Fibroblast of lung (primary cell): Measurements from ENCODE around the gene PDE4D. TPM values are rescaled to one million over a fixed set of nuclear protein-coding genes. Genes with fewer than 3 reads are reported as not detected.

Experiments used
- DNase-seq, 2 donors: peaks; one replicate each; pipeline versions ENCODE4 v3.0.0 to v3.0.0-alpha.2; 2010; ENCODE audit warnings: low read depth in 2 of 2
- H2AFZ ChIP-seq: 2 replicates; pipeline ENCODE4 v1.5.1; 2012; ENCODE audit warnings: low read length, control low read depth, inconsistent platforms
- H3K27ac ChIP-seq: 2 replicates; pipeline ENCODE4 v1.5.1; 2011; ENCODE audit warnings: low read length, control low read depth; ENCODE audit not compliant: insufficient read depth
- H3K27me3 ChIP-seq: 2 replicates; pipeline ENCODE4 v1.5.1; 2011; ENCODE audit warnings: mild to moderate bottlenecking, low read length; ENCODE audit not compliant: control insufficient read depth, insufficient read depth
- H3K36me3 ChIP-seq: 2 replicates; pipeline ENCODE4 v1.5.1; 2011; ENCODE audit warnings: low read length; ENCODE audit not compliant: control insufficient read depth, insufficient read depth
- H3K4me1 ChIP-seq: 2 replicates; pipeline ENCODE4 v1.5.1; 2011; ENCODE audit warnings: low read length; ENCODE audit not compliant: control insufficient read depth, insufficient read depth; ENCODE audit errors: extremely low read depth
- H3K4me2 ChIP-seq: 2 replicates; pipeline ENCODE4 v1.5.1; 2011; ENCODE audit warnings: low read length, control low read depth; ENCODE audit not compliant: insufficient read depth; ENCODE audit errors: extremely low read depth
- H3K4me3 ChIP-seq, 4 experiments: fragments of 200-600 bp in 1 of 4; sonication (generic) in 1 of 4; replicated peaks in 1 of 4; 2 replicates each; pipeline ENCODE4 v1.5.1; 2011 to 2016; ENCODE audit warnings: low read length in 4 of 4, low read depth in 3 of 4, mild to moderate bottlenecking in 3 of 4, control low read depth in 2 of 4, inconsistent platforms in 1 of 4, mixed read lengths in 1 of 4; ENCODE audit not compliant: insufficient read depth in 1 of 4; ENCODE audit errors: control extremely low read depth in 1 of 4
- H3K79me2 ChIP-seq: 2 replicates; pipeline ENCODE4 v1.5.1; 2012; ENCODE audit warnings: mild to moderate bottlenecking, low read length, inconsistent platforms; ENCODE audit not compliant: control insufficient read depth, insufficient read depth
- H3K9ac ChIP-seq: 2 replicates; pipeline ENCODE4 v1.5.1; 2011; ENCODE audit warnings: mild to moderate bottlenecking, low read length, control low read depth; ENCODE audit not compliant: insufficient read depth
- H3K9me3 ChIP-seq: 2 replicates; pipeline ENCODE4 v1.5.1; 2012; ENCODE audit warnings: low read depth, low read length; ENCODE audit not compliant: control insufficient read depth, insufficient read depth
- H4K20me1 ChIP-seq: 2 replicates; pipeline ENCODE4 v1.5.1; 2011; ENCODE audit warnings: low read length; ENCODE audit not compliant: control insufficient read depth, insufficient read depth; ENCODE audit errors: extremely low read depth
- CTCF ChIP-seq, 2 donors: IDR thresholded peaks in 1 of 2; conservative IDR thresholded peaks in 1 of 2; 1 replicate in 1 of 2; 2 replicates in 1 of 2; pipeline ENCODE4 v1.5.1; 2011 to 2012; ENCODE audit warnings: low read length in 2 of 2, control low read depth in 1 of 2, inconsistent platforms in 1 of 2, low read depth in 1 of 2, mild to moderate bottlenecking in 1 of 2
- EZH2 ChIP-seq: IDR thresholded peaks from 2 replicates; pipeline ENCODE4 v1.5.1; 2012; ENCODE audit warnings: low read length, control low read depth, mild to moderate bottlenecking; ENCODE audit errors: missing control alignments
- polyA plus RNA-seq, 2 donors: library from polyadenylated mRNA; depleted of rRNA in 1 of 2; stranded (reverse) in 1 of 2; unstranded in 1 of 2; fragments of >200 nt; gene quantifications; 2 replicates each; pipeline ENCODE4 v1.2.1, GENCODE V29; 2011 to 2012; ENCODE audit warnings: missing spikeins in 1 of 2
- total RNA-seq: library from RNA; depleted of rRNA; stranded (reverse); fragments of >200 nt; gene quantifications from 2 replicates; pipeline ENCODE4 v1.2.1, GENCODE V29; 2014

Gene PDE4D
- total and polyA plus RNA-seq, 2 donors (not counting 1 experiment from before 2014, with no cell fraction given), result 2.1 to 8.3 TPM

DNA sequence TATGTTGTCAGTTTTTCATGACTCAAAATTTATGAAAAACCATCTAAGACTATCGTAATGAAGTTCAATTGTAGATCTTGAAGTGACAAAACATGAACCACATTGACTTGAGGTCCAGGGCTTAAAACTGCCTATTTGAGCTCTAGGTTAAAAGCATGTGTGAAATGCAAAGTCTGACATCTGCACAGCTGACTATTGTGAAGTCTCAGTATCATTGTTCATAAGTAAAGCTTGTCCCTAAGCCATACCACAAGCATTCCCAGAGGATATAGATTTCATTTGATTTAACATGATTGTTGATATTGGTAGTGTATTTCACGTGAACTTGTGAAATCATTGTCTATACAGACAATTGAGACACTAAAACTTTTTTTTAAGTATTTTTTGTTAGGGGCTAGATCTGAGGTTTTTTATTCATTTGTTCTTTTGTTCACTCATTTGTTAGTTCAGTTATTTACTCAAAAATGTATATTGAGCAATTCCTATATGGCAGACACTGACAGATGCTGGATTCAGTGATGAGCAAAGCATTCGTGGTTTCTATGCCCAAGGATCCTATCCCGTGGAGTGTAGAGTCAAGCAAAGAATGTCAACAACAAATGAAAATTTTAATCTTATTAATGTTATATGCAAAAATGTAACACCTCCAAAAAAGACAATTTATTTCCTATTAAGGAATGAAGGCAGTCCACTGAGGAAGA is 825.4 kb downstream of the PDE4D start:
- no peak for TF ChIP-seq CTCF (conservative IDR thresholded peaks at IDR 0.05 in 1 of 2, IDR thresholded peaks at IDR 0.05 in 1 of 2; ENCODE audit: low read depth in 1 of 2, low read length in 2 of 2)
- TF ChIP-seq EZH2, result no peak
- peak; percentile 5 to 49 for DNase-seq
- no peak overlapping the region for H3K9ac ChIP-seq
- no peak overlapping the region for H3K4me2 ChIP-seq
- H3K4me3 ChIP-seq, result no peak overlapping the region
- no peaks in the 10 kb centered on the region for H3K79me2 ChIP-seq
- no peaks in the 10 kb centered on the region for H3K9me3 ChIP-seq
- no peak overlapping the region for H2AFZ ChIP-seq
- H3K36me3 ChIP-seq, result no peaks in the 10 kb centered on the region
- peaks cover 7% of the 10 kb centered on the region for H3K4me1 ChIP-seq
- no peak overlapping the region for H3K27ac ChIP-seq
- no peaks in the 10 kb centered on the region for H3K27me3 ChIP-seq
- no peaks in the 10 kb centered on the region for H4K20me1 ChIP-seq

DNA sequence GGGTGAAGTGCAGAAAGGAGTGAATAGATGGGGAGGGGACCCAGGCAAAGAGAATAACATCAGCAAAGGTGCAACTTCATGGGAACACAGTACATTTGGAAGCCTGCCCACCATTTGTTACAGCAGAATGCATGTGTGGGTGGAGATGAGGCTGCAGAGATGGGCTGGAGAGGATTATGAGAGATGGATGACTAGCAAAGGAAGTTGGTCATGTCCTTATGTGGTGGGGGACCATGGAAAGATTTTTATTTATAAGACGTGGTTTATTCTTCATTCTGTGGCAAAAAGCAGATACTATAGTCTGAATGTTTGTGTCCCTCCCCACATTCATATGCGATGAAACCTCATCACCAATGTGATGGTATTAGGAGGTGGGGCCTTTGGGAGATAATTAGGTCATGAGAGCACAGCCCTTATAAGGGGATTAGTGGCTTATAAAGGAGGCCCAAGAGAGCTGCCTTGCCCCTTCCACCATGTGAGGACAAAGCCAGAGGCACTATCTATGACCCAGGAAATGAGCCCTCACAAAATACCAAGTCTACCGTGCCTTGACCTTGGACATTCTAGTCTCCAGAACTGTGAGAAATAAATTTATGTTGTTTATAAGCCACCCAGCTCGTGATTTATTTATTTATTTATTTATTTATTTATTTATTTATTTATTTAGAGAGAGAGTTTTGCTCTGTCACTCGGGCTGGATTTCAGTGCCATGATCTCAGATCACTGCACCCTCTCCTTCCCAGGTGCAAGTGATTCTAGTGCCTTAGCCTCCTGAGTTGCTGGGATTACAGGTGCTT is 827.0 kb downstream of the PDE4D start:
- no peak overlapping the region for H3K4me2 ChIP-seq
- H3K9me3 ChIP-seq, result no peaks in the 10 kb centered on the region
- peaks cover 7% of the 10 kb centered on the region for H3K4me1 ChIP-seq
- no peak overlapping the region for H3K27ac ChIP-seq
- H3K9ac ChIP-seq, result no peak overlapping the region
- no peaks in the 10 kb centered on the region for H3K79me2 ChIP-seq
- H3K4me3 ChIP-seq, result no peak overlapping the region
- peak in 1 of 2 donors; percentile 81 for DNase-seq
- no peaks in the 10 kb centered on the region for H3K27me3 ChIP-seq
- TF ChIP-seq CTCF (conservative IDR thresholded peaks at IDR 0.05 in 1 of 2, IDR thresholded peaks at IDR 0.05 in 1 of 2; ENCODE audit: low read depth in 1 of 2, low read length in 2 of 2), result no peak
- no peak for TF ChIP-seq EZH2
- H4K20me1 ChIP-seq, result no peaks in the 10 kb centered on the region
- no peaks in the 10 kb centered on the region for H3K36me3 ChIP-seq
- H2AFZ ChIP-seq, result no peak overlapping the region

DNA sequence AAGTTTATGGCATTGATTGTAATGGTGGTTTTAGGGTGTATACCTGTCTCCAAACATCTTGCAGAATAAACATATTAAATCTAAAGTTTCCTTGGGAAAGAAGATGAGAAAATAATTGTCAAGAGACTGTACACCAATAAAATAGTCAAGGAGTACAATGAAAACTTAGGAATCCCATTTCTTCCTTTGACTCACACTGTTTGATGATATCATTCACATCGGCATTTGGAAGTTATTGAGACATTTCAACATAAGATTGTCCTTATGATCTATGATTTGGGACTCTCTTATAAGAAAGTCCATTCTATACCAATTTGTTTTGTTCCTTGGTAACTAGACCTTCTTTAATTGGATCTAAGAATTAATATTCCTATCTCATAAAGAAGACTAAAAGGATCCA is 828.0 kb downstream of the PDE4D start:
- peak; percentile 41 to 53 for DNase-seq
- H3K79me2 ChIP-seq, result no peaks in the 10 kb centered on the region
- no peak overlapping the region for H2AFZ ChIP-seq
- H4K20me1 ChIP-seq, result no peaks in the 10 kb centered on the region
- H3K36me3 ChIP-seq, result no peaks in the 10 kb centered on the region
- TF ChIP-seq EZH2, result no peak
- no peak for TF ChIP-seq CTCF (conservative IDR thresholded peaks at IDR 0.05 in 1 of 2, IDR thresholded peaks at IDR 0.05 in 1 of 2; ENCODE audit: low read depth in 1 of 2, low read length in 2 of 2)
- H3K9me3 ChIP-seq, result no peaks in the 10 kb centered on the region
- no peak overlapping the region for H3K4me2 ChIP-seq
- H3K9ac ChIP-seq, result no peak overlapping the region
- peaks cover 7% of the 10 kb centered on the region for H3K4me1 ChIP-seq
- H3K4me3 ChIP-seq, result no peak overlapping the region
- no peaks in the 10 kb centered on the region for H3K27me3 ChIP-seq
- no peak overlapping the region for H3K27ac ChIP-seq
